Erythroblast (primary cell): ENCODE data around the gene ATP9A.

ENCODE experiments used
- GATA1 ChIP-seq: IDR thresholded peaks from 2 replicates; pipeline ENCODE4 v1.6.1; 2011; ENCODE audit warnings: low read depth, mild to moderate bottlenecking, control low read depth, low read length, moderate library complexity
- POLR2A ChIP-seq: IDR thresholded peaks from 2 replicates; pipeline ENCODE4 v1.6.1; 2011; ENCODE audit warnings: mild to moderate bottlenecking, low read length

DNA sequence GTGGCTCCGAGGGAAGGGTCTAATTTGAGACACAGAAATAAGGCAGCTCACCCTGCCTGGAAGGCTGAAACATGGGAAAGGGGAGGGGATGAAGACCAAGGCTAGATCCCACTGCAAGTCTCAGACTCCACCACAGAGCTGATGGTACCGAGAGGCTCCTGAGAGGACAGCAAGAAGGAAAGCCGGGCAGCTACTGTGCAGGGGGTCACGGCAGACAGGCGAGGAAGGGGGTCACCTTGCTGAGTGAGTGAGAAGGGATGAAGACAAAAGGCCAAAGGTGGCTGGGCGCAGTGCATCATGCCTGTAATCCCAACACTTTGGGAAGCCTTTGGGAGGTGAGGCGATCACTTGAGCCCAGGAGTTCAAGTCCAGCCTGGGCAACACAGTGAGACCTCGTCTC is 100.7 kb downstream of the ATP9A start:
- TF ChIP-seq POLR2A (no peak), GATA1 (no peak)
